ENCODE data around the gene TEKTIP1. TPM values are rescaled to one million over a fixed set of nuclear protein-coding genes. Genes with fewer than 3 reads are reported as not detected.

The TEKTIP1 gene
- total and polyA plus RNA-seq, 9 of the 15 experiments (the other 6 are each of a cell fraction or from before 2014, with no cell fraction given) = 0.66 TPM; not detected in 8

- DNase-seq (ENCODE audit: extremely low read depth in 1 of 4, low spot score in 3 of 4) = no peak
- no TSS peak for BruUV-seq (replicated peaks)
- Histone ChIP-seq H3K4me1 (replicated peaks in 1 of 2; ENCODE audit: control insufficient read depth in 2 of 2, insufficient read depth in 2 of 2, low read length in 2 of 2) (peaks cover 15 to 50% of the 10 kb centered on the region in 2 experiments; a peak in 4 of 5 replicates), H3K4me3 (no peak overlapping the region), H3K9ac (ENCODE audit: insufficient read depth in 1 of 2, low read depth in 2 of 2, low read length in 2 of 2) (0 out of 4 replicates have a peak overlapping the region, but pooled peaks of 1 of the 2 experiments have one; percentile 6), H3K36me3 (ENCODE audit: control insufficient read depth, insufficient read depth, low read length) (peaks cover 20% of the 10 kb centered on the region), H3K27me3 (ENCODE audit: control insufficient read depth in 2 of 2, insufficient read depth in 2 of 2, low read length in 2 of 2) (no peaks in the 10 kb centered on the region), H3K9me3 (replicated peaks; ENCODE audit: control insufficient read depth, insufficient read depth, low read depth, low read length) (no peaks in the 10 kb centered on the region), H2AFZ (ENCODE audit: low read depth, low read length) (no peak overlapping the region), H3K4me2 (ENCODE audit: insufficient read depth, low read length) (no peak overlapping the region), H3K79me2 (ENCODE audit: control insufficient read depth, insufficient read depth, low read length) (peaks cover 20% of the 10 kb centered on the region), H3K9me1 (ENCODE audit: control insufficient read depth, insufficient read depth, low read length) (no peaks in the 10 kb centered on the region), H3K27ac (ENCODE audit: extremely low read depth, low read depth, low read length) (no peak overlapping the region), H4K20me1 (replicated peaks; ENCODE audit: control insufficient read depth, insufficient read depth, low read length) (peaks cover 3% of the 10 kb centered on the region; the same call in 1 of the 2 replicates)
- intact Hi-C loops (cut with micrococcal nuclease) (no loop called here), in situ Hi-C loops (cut with MboI) (no loop called here)
- CTCF ChIA-PET (ENCODE audit: low intra/inter-chr PET ratio) = no interaction called here
- 86% methylated on average over 7 of the region's 7 CpGs for WGBS (ENCODE audit: insufficient coverage, low coverage, missing lambda C conversion rate)
- ATAC-seq = no peak
- no peak for FAIRE-seq
- POLR2A ChIA-PET = interaction anchor here (1.3 kb wide), 1 partner anchor 20 kb away, joined by 4 read pairs; no protein-coding TSS in a partner anchor
- TF ChIP-seq SETDB1 (IDR thresholded peaks at IDR 0.05; ENCODE audit: low read length) (no peak), ZNF717 (CRISPR knock-in tag; IDR thresholded peaks at IDR 0.05) (no peak), SRSF7 (optimal IDR thresholded peaks at IDR 0.05; ENCODE audit: low read depth, low read length) (no peak), E4F1 (CRISPR knock-in tag; IDR thresholded peaks at IDR 0.05; ENCODE audit: borderline replicate concordance) (no peak), E2F5 (CRISPR knock-in tag; IDR thresholded peaks at IDR 0.05) (no peak), RHOXF2B (CRISPR knock-in tag; conservative IDR thresholded peaks at IDR 0.05) (no peak), PHB2 (IDR thresholded peaks at IDR 0.05; ENCODE audit: low read depth) (no peak), ZNF639 (CRISPR knock-in tag; conservative IDR thresholded peaks at IDR 0.05 in 1 of 2, IDR thresholded peaks at IDR 0.05 in 1 of 2) (no peak), NUFIP1 (IDR thresholded peaks at IDR 0.05; ENCODE audit: partially characterized antibody) (no peak), RBM15 (IDR thresholded peaks at IDR 0.05; ENCODE audit: insufficient read depth, low read length) (no peak), RBM22 (IDR thresholded peaks at IDR 0.05; ENCODE audit: low read depth, low read length, poor library complexity, severe bottlenecking) (no peak), ZNF75A (CRISPR knock-in tag; IDR thresholded peaks at IDR 0.05) (no peak), DPF2 (IDR thresholded peaks at IDR 0.05) (no peak)
Measured at GRCh38 chr19:3570606-3571011, 31.6 kb downstream of the TEKTIP1 start.

All from K562 (cell line).